Large intestine (tissue), 3 donors: ENCODE data around the gene CNOT6. TPM values are rescaled to one million over a fixed set of nuclear protein-coding genes. Genes with fewer than 3 reads are reported as not detected.

ENCODE experiments used
- DNase-seq, 2 donors: peaks; one replicate each; pipeline versions ENCODE4 v3.0.0 to v3.0.0-alpha.2; 2013
- H3K27ac ChIP-seq: one replicate; pipeline ENCODE4 v1.5.1; 2013; ENCODE audit warnings: low read length
- H3K27me3 ChIP-seq: 2 replicates; pipeline ENCODE4 v1.6.1; 2013; ENCODE audit warnings: low read length; ENCODE audit not compliant: control insufficient read depth, insufficient read depth
- H3K36me3 ChIP-seq: 2 replicates; pipeline ENCODE4 v1.6.1; 2013; ENCODE audit warnings: low read length; ENCODE audit not compliant: control insufficient read depth, insufficient read depth
- H3K4me1 ChIP-seq: one replicate; pipeline ENCODE4 v1.6.1; 2013; ENCODE audit warnings: low read length; ENCODE audit not compliant: control insufficient read depth, insufficient read depth
- H3K4me3 ChIP-seq: one replicate; pipeline ENCODE4 v1.5.1; 2013; ENCODE audit warnings: low read length
- H3K9me3 ChIP-seq: one replicate; pipeline ENCODE4 v1.6.1; 2013; ENCODE audit warnings: mild to moderate bottlenecking, low read depth, low read length, moderate library complexity; ENCODE audit not compliant: control insufficient read depth
- WGBS: methylation state at CpG from one replicate; pipeline ENCODE4 v1.1.5; 2013; ENCODE audit warnings: low lambda C conversion rate; ENCODE audit not compliant: insufficient coverage; 5-methylcytosine and 5-hydroxymethylcytosine counted together
- polyA plus RNA-seq: library from polyadenylated mRNA; unstranded; fragments of 120-200 nt; gene quantifications from one replicate; pipeline ENCODE4 v1.2.1, GENCODE V29; 2013

The CNOT6 gene
- polyA plus RNA-seq, 1 donor: 31.8 TPM

DNA sequence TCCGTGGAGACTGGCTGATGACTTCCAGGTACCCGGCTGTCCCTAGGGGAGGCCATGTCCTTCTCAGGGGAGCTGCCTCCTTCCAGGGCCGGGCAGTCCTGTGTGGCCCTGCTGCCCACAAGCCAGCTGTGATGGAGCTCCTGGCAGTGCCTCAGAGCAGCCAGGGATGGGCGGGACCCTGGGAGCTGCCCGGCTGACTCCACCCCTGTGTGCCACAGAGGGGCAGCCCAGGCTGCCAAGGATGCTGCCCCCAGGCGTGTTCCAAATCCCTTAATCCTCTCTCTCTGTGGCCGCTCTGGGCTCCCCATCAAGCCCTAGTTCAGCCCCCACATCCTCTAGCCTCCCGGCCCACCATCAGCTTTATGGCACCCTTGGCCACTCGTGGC, 104.1 kb downstream of the CNOT6 start:
- no CpG with 5 or more reads among the region's 9 CpGs for WGBS
- no peak for DNase-seq
- Histone ChIP-seq H3K27me3 (peaks cover 7% of the 10 kb centered on the region), H3K4me1 (no peaks in the 10 kb centered on the region), H3K36me3 (no peaks in the 10 kb centered on the region), H3K9me3 (no peaks in the 10 kb centered on the region), H3K27ac (no peak overlapping the region), H3K4me3 (no peak overlapping the region)

DNA sequence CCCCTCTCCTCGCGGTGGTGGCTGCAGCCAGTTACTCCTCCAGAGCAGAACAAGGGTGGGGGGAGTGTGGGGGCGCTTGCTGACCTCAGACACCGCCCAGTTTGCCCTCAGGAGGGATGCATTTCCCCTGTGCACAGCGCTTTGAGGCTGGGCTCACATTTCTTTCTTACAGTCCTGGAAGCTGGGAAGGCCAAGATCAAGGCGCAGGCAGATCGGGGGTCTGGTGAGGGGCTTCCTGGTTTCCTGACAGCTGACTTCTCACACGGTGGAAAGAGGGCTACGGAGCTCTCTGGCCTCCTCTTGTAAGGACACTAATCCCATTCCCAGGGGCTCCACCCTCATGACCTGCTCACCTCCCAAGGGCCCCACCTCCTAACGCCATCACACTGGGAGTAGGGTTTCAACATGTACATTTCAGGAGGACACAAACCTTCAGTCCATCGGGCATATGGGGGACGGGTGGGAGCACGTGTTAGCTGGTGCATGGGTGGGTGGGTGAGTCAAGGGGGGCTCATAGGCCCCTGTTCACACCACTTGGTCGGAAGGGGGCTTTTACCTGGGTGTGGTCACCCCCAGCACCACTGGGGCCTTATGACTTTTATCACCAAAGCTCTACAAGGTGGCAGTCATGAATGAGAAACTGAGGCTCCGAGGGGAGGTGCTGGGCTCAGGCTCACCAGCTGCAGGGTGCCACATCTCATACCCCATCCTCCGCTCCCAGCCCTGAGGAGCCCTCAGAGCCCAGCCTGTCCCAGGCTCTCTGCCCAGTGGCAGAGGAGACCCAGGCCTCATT, 104.8 kb downstream of the CNOT6 start:
- Histone ChIP-seq H3K27ac (no peak overlapping the region), H3K27me3 (peaks cover 1% of the 10 kb centered on the region), H3K9me3 (no peaks in the 10 kb centered on the region), H3K4me3 (no peak overlapping the region), H3K36me3 (no peaks in the 10 kb centered on the region), H3K4me1 (no peaks in the 10 kb centered on the region)
- no peak for DNase-seq
- WGBS: no CpG with 5 or more reads among the region's 16 CpGs

DNA sequence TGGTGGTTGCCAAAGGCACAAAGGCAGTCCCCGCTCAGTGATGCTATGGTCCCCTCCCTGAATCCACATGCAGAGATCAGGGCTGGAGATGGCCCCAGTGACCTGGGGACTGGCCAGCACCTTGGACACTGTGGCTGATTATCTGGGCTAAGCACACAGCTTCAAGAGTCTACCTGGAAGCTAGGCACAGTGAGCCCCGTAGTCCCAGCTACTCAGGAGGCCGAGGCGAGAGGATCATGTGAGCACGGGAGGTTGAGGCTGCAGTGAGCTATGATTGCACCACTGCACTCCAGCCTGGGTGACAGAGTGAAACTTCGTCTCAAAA, 105.4 kb downstream of the CNOT6 start:
- no peaks in the 10 kb centered on the region for H3K27me3 ChIP-seq
- WGBS: 86% methylated on average over 1 of the region's 6 CpGs
- no peaks in the 10 kb centered on the region for H3K4me1 ChIP-seq
- no peaks in the 10 kb centered on the region for H3K36me3 ChIP-seq
- H3K4me3 ChIP-seq: no peak overlapping the region
- H3K9me3 ChIP-seq: no peaks in the 10 kb centered on the region
- H3K27ac ChIP-seq: no peak overlapping the region
- no peak for DNase-seq

DNA sequence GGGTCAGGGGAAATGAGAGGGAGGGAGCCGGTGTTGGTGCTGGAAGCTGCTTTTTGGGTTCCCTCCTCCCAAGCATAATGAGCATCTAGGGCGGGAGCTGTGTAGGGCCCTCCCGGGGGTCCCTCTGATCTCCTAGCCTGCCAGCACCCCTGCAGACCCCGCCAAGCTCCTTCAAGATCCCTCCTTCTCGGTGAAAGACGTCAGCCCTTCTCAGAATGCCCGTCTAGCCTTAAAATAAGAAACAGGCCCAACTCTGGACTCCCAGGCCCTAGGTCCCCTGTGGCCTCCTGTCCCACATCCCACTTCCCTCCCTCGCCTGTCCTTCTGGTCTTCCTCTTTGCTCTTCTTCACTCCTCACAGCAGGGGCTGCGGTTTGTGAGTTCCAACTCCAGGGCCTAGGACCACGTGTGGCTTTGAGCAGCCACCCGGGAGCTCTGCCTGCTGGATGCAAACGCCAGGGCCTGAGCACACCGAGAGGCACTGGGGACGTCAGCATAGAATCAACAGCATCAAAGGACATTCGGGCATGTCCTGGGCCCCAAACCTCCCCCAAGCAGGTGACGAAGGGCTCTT, 105.9 kb downstream of the CNOT6 start:
- Histone ChIP-seq H3K4me3 (no peak overlapping the region), H3K4me1 (no peaks in the 10 kb centered on the region), H3K27me3 (no peaks in the 10 kb centered on the region), H3K36me3 (no peaks in the 10 kb centered on the region), H3K9me3 (no peaks in the 10 kb centered on the region), H3K27ac (no peak overlapping the region)
- DNase-seq: no peak
- WGBS: no CpG with 5 or more reads among the region's 16 CpGs

DNA sequence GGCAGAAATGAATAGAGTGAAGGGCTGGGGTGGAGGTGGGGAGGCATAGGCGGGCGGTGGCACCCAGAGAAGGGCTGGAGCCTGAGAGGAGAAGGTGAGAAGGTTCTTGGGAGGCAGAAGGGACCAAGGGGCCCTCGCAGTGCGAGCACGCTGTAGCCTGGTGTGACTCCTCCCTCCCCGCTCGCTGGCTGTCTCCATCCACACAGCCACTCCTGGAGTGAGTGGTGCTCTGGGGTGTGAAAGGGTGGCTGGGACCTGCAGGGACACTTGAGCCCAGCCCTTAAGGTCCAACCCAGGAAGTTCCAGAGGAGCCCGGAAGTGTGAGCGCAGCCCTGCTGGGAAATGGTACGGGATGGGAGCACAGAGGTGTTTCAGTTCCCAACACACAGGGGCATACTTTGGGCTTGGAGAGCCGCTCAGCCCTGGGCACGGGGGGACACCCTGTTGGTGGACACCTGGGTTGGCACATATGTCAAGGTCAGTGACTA, 106.4 kb downstream of the CNOT6 start:
- Histone ChIP-seq H3K4me3 (no peak overlapping the region), H3K27me3 (no peaks in the 10 kb centered on the region), H3K27ac (no peak overlapping the region), H3K9me3 (no peaks in the 10 kb centered on the region), H3K4me1 (no peaks in the 10 kb centered on the region), H3K36me3 (no peaks in the 10 kb centered on the region)
- DNase-seq: no peak
- no CpG with 5 or more reads among the region's 12 CpGs for WGBS

DNA sequence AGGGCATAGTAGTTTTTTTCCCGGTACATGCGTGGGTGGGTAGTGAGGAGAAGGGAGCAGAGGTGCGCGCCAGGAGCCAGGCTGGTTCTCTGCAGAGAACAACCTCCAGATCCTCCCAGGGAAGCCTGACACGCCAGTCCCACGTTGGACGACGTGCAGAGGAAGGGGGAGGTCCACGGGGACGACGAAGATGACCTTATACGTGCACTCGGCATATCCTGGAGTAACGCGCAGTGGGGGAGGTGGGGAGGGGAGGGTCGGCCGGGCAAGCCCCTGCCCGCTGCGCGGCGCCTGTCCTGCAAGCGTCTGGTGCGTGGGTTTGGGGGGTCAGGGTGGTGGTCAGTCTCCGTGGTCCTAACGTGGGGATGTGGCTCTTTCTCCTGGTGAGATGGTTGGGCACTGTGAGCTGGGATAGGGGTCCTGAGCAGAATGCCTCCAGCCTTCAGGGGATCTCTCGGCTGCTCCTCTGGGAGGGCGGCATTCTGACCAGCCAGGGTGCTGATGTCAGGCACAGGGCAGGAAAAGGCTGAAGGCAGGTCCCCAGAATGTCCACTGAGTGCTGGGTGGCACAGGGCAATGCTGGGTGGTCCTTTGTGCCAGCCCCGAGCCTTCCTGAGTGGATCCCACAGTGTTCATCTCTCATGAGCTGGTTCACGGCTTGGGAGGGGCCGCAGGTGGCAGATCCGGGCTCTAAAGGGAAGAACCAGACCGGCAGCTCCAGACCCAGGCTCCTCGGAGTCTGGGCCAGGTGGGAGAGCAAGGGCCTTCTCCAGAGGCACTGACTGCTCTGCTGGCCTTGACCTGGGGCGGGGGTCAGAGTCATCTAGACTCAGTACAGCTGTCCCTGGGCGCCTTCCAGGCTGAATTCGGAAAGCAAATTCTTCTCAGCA, 107.7 kb downstream of the CNOT6 start:
- no CpG with 5 or more reads among the region's 36 CpGs for WGBS
- Histone ChIP-seq H3K9me3 (no peaks in the 10 kb centered on the region), H3K4me1 (no peaks in the 10 kb centered on the region), H3K4me3 (no peak overlapping the region), H3K27ac (no peak overlapping the region), H3K36me3 (no peaks in the 10 kb centered on the region), H3K27me3 (no peaks in the 10 kb centered on the region)
- DNase-seq: no peak

DNA sequence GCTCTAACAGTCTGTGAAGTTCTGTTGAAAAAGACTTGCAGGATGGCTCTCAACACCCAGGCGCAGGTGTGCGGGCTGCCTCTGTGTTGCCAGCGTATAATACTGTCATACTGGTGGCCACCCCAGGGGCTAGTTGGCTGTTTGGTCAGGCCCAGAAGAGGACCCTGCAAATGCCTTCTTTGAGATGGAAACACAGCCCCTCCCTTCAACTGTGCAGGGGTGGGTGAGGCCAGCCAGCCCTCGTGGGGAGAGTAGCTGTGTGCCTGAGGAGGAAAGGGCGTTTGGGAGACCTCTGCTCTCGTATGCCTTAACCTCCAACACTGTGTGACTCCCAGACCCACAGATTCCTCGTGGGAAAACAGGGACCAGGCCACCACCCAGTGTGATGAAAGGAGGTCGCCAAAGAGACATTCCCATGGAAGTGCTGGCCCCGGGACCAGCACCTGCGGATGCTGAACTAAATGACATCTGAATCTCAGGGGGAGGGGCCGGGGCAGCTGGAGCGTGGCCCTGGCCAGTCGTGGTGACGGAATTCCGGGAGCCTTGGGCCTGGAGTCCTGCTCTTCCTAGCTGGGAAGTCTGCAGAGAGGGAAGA, 108.4 kb downstream of the CNOT6 start:
- WGBS: no CpG with 5 or more reads among the region's 15 CpGs
- H3K4me1 ChIP-seq: no peaks in the 10 kb centered on the region
- H3K9me3 ChIP-seq: no peaks in the 10 kb centered on the region
- DNase-seq: no peak
- no peaks in the 10 kb centered on the region for H3K27me3 ChIP-seq
- H3K36me3 ChIP-seq: no peaks in the 10 kb centered on the region
- H3K27ac ChIP-seq: no peak overlapping the region
- no peak overlapping the region for H3K4me3 ChIP-seq

DNA sequence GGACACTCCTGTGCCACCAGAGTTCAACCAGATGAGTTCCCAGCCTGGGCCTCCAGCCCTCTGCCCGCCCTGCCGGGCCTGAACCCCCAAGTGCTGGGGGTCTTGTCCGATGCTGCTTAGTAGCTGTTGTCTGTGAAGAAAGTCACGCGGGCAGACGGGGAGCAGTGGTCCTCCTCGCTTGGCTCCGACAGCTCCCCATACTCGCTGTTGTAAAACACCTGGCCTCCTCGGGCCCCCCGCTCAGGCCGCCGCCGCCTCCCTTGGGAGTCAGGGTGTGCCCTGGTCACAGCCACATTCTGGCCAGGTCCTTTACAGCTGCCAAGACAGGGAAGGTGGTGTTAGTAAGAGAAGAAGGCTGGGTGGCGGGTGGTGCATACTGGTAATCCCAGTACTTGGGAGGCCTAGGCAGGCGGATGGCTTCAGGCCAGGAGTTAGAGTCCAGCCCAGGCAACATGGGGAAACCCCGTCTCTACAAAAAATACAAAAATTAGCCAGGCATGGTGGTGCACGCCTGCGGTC, 109.0 kb downstream of the CNOT6 start:
- WGBS: no CpG with 5 or more reads among the region's 19 CpGs
- Histone ChIP-seq H3K27me3 (no peaks in the 10 kb centered on the region), H3K36me3 (no peaks in the 10 kb centered on the region), H3K9me3 (no peaks in the 10 kb centered on the region), H3K4me1 (no peaks in the 10 kb centered on the region), H3K27ac (no peak overlapping the region), H3K4me3 (no peak overlapping the region)
- DNase-seq: no peak

DNA sequence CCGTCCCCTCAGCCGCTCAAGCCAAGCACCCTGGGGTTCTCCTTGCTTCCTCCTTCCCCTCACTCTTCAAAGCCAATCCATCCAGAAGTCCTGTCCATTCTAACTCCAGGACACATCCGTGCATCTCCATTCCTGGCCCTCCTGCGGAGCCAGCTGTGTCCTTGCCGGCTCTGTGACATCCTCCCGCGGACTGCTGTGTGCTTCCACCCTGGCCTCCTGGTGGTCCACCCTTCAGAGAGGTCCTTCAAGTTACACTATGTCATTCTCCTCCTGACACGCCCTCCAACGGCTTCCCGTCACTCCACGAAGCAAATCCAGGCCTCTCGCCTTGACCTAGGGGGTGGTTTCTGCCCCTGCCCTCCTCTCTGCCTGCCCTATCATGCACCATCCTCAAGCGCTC, 110.1 kb downstream of the CNOT6 start:
- WGBS: 100% methylated on average over 1 of the region's 13 CpGs
- no peak for DNase-seq

More for the DNA sequence above, 110.1 kb downstream of the CNOT6 start:
- H3K27me3 ChIP-seq: no peaks in the 10 kb centered on the region
- no peak overlapping the region for H3K27ac ChIP-seq
- no peaks in the 10 kb centered on the region for H3K9me3 ChIP-seq
- no peak overlapping the region for H3K4me3 ChIP-seq
- no peaks in the 10 kb centered on the region for H3K4me1 ChIP-seq
- H3K36me3 ChIP-seq: no peaks in the 10 kb centered on the region
